Activated CD4-positive, alpha-beta T cell treated with anti-CD3 and anti-CD28 coated beads, Interleukin-10, Interleukin-2, amounts not matched to agents 100 ng/mL and 50 ng/mL, durations not matched to agents 16 hours and 8 hours (primary cell): Measurements from ENCODE around the gene CACNA1D.

ENCODE experiments used
- DNase-seq: peaks from one replicate; pipeline ENCODE4 v3.0.0-alpha.2; 2020

The CACNA1D gene

GRCh38 chr3:53725387-53725995, 231.1 kb downstream of the CACNA1D start:
- DNase-seq: peak; percentile 12

DNA sequence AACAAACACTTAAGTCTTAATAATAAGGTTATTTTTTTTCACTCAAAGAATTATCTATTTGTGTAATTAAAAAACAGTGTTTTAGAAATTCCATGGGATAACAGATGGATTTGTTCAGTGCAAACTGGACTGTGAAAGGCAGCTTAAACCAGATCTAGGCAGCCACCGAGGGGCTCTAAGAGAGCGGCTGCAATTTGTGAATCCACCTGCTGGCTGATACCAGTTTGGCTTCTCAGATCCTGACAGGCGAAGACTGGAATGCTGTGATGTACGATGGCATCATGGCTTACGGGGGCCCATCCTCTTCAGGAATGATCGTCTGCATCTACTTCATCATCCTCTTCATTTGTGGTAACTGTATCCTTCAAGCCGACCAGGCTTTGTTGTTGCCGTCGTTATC, 232.2 kb downstream of the CACNA1D start:
- DNase-seq: no peak

DNA sequence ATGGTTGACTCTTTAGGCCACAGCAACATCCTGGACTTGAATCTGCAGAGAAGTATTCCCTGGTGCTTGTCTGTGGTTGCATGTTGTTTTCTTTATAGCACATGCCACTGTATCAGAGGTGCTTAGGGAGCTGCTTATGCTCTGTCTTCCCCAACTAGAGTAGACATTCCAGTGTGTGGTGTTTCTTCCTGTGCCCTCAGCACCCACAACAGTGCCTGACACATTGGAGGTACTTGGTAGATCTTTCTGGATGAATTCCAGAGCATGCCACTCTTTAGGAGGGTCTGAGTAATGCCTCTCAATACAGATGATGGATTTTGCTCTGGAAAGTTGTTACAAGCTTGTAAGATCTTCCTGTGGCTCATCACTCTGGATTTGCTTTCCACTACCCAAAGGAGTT, 234.2 kb downstream of the CACNA1D start:
- DNase-seq: no peak

- no peak for DNase-seq
Observed at GRCh38 chr3:53729159-53729558, 234.7 kb downstream of the CACNA1D start.

GRCh38 chr3:53729618-53730017, 235.2 kb downstream of the CACNA1D start:
- peak; percentile 13 for DNase-seq

DNA sequence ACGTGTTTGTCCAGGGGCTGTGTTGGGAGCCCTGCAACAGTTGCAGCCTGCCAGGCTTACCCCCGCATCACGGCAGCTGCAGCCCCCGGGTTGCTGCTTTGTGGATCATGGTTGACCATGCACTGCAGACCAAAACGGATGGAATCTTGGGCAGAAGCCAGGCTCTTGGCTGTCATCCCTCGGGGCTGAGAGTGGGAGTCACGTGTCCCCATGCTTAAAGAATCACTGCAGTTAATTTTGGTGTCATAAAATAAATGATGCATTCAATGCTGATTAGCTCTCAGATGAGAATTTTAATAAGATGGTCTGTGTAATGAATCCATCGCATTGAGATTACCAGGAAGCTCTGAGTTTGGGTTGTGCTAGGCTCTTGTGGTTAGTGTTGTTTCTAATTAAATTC, 236.2 kb downstream of the CACNA1D start:
- DNase-seq: no peak

DNA sequence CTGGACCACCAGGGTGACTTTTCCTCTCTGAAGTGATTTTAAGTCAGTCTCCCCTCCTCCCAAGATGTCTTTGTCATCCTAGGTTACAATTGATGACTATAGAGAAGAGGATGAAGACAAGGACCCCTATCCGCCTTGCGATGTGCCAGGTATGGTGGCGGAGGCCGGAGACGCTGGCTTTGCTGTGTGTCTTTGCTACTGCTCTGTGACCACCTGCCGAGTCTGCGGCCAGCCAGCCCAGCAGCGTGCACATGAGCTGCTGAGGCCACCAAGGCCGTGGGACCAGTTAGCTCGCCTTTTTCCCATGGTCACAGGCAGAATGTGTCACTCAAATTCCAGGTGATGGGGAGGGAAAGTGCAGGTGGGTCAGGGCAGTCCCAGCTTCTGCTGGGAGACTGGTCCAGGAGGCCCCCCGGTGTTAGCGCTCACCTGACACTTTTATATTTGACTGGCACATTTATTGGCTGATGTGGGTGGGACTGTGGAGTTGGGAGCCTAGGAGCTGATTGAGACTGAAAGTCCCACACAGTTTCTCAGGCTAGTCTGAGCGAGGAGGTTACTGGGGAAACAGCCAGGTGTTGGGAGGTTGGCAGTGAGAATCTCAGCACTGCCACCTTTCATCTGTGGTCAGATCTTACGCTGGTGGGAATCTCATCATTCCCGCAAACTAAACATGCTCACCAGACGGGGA, 237.7 kb downstream of the CACNA1D start:
- no peak for DNase-seq

- DNase-seq: no peak
Observed at GRCh38 chr3:53733446-53733845, 239.0 kb downstream of the CACNA1D start.

DNA sequence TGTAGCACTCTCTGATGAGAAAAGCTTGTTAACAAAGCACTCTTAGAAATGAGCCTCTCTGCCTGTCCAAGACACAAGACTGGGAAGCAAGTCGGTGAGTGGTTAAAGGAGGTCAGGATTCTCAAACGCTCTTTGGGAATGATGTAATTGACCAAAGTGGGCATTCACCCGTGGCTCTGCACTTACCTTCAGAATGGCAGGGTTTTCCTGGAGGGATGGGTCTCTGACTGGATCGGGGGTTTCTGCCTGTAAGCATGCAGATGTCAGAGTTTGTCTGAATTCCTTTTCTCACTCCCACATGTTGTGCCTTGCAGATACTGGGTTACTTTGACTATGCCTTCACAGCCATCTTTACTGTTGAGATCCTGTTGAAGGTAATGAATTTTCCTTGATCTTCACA, 245.6 kb downstream of the CACNA1D start:
- DNase-seq: no peak

DNA sequence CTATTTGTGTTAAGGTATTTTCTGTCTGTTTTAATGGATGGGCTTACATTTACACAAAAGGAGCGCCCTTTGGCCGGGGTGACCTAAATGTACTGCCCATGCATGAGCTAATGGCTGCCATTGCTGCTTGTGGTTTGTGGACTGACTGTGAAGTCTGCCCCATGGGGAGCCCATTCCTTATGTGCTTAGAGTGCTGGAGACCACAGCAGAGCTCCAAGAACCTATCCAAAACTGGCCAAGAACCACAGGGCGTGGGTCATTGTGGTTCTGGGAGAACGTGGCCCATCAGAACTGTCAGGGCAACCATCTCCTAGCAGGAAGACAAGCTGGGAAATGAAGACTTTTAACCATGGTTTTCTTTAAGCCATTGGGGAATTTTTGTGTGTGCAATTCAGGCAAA, 246.5 kb downstream of the CACNA1D start:
- no peak for DNase-seq

- DNase-seq: peak; percentile 26
Observed at GRCh38 chr3:53744351-53744750, 249.9 kb downstream of the CACNA1D start.

DNA sequence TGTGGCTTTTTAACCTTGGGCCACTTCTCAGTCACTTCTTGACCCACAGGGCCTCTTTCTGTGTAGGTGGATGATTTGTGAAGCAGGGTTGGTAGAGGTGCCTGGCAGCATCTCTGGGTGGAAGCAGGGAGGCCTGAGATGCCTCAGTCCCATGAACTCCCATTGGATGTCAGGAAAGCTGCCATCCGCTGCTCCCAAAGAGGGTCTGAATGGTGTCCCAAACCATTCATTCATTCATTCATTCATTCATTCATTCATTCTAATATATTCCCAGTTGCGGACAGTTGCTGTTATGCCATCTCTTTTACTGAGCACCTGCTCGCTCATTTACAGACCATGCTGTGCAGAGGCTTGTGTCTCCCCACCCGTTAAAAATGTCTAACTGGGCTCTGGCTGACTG, 253.1 kb downstream of the CACNA1D start:
- no peak for DNase-seq

GRCh38 chr3:53748512-53749271, 254.3 kb downstream of the CACNA1D start:
- peak; percentile 11 for DNase-seq

DNA sequence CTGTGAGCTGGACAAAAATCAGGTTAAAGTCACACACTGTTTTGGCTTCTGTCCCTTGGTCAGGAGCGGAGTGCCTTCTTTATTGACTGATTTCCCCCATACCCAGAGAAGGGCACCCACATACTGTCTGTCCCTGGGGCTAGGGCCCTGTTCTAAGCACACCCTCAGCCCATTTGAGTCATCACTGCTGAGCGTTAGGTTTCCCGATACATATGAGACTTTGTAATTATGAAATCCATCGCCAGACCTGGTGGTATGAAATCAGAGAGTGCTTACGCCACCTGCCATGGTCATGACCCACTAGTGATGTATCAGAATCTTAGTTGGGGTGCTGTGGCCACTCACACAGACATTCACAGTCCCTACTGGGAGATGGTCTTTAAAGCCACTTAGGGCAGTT, 255.0 kb downstream of the CACNA1D start:
- DNase-seq: peak; percentile 41

- DNase-seq: peak; percentile 36
Observed at GRCh38 chr3:53750253-53751210, 256.1 kb downstream of the CACNA1D start.

DNA sequence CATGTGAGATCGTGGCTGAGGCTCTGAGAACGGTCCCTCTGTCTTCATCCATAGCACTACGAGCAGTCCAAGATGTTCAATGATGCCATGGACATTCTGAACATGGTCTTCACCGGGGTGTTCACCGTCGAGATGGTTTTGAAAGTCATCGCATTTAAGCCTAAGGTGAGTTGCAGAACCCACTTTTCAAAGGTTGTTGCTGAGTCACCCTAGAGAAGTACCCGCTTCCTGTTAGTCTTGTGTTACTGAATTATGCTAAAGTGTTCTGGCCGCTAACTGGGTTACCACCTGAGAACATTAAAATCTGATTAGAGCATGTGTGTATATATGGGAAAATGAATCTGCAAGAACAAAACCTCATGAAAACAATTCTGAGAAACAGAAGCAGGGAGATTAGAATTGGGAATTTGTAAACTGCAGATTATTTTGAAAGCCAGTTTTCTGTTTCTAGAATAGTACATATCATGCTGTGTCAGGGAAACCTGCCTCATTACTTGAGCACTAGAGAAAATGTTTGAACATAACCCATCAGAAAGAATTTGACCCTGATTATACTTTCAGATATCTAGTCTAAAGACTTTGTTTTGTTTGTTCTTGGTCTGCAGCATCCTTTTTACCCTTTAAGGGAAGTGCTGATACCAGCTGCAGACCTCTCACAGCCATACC, 259.2 kb downstream of the CACNA1D start:
- DNase-seq: peak; percentile 81

- DNase-seq: no peak
Observed at GRCh38 chr3:53754325-53754724, 259.9 kb downstream of the CACNA1D start.

- DNase-seq: no peak
Observed at GRCh38 chr3:53758846-53759245, 264.4 kb downstream of the CACNA1D start.

DNA sequence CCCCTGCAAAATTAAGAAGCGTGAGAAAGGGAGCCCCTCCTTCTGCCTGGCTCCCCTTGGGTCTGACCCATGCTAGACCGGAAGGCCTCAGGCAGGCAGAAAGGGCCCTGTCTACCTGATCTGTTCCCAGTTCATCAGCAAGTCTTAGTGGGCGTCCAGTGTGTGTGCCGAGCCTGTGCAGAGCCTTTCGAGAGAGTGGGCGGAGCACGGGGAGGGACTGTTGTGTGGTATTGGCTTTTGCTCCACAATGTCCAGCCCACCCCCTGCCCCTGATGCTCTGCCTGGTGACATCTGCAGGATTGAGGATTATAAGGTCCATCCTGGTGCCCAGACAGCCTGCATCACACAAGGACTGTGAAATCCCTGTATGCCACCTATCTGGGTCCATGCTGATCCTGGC, 268.9 kb downstream of the CACNA1D start:
- no peak for DNase-seq

DNA sequence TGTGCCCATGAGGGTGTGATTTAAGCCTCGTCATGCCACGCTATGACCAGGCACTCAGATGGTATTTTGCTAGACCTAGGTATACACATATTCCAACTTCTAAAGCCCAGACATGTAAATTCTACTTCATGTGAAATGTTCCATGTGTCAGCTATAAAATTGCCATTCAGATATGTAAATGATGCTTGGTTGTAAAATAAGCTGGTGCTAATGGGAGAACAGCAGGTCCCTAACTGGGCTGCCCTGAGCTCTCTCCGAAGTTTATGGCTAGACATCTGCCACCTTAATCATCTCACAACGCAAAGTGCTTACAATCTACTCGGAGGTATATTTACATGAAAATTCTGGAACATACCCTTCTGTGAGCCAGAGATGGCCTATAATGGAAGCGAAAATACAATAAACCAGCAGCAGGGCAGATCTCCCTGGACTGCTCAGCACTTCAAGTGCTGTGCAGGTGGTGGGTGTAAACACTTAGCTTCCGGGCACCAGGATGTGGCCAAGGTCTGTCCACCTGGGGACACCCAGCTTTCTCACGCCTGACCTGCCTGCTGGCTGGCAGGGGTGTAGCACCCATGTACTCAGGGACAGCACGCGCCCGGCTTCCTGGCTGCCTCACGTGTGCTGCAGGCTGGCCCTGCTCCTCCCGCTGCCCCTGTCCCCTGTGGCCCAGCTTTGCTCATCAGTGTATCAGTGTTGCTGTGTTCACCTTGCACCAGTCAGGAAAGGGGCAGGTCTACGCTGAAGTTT, 269.8 kb downstream of the CACNA1D start:
- no peak for DNase-seq

- no peak for DNase-seq
Observed at GRCh38 chr3:53765753-53766152, 271.3 kb downstream of the CACNA1D start.

DNA sequence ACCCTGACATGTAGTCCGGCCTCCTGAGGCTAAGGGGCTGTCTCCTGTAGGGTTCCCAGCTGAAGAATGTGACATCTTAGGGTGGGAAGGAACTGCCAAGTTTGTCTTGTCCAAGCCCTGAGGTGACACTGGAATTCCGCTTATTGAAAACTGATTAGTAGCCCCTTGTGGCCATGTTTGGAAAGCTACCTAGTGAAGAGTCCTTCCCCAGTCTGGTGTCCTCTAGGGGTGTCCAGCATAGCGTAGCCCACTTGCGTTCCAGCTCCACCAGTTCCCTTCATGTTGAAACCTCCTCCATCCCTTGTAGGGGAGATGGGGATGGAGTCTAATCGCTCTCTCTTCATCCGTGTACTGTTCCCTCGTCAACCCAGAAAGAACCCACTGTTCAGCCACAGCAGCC, 272.3 kb downstream of the CACNA1D start:
- DNase-seq: no peak
